Peyer's patch (tissue), 4 donors: Measurements from ENCODE around the gene HSPG2.

ENCODE experiments used
- CTCF ChIP-seq, 6 experiments: fragments of 450-650 bp in 4 of 6; fragments of 200-600 bp in 2 of 6; sonication (generic) in 1 of 6; IDR thresholded peaks; one replicate each; pipeline ENCODE4 v1.5.1; 2017 to 2019; ENCODE audit warnings: antibody characterized with exemption in 6 of 6, mild to moderate bottlenecking in 3 of 6, moderate library complexity in 1 of 6
- POLR2A ChIP-seq, 2 donors: fragments of 450-650 bp; IDR thresholded peaks; one replicate each; pipeline ENCODE4 v1.5.1; 2017; ENCODE audit warnings: antibody characterized with exemption in 2 of 2, mild to moderate bottlenecking in 2 of 2, moderate library complexity in 2 of 2

- TF ChIP-seq CTCF (IDR thresholded peaks at IDR 0.05) (no peak), POLR2A (IDR thresholded peaks at IDR 0.05) (no peak)
These were observed 27.8 kb downstream of the HSPG2 start for GRCh38 chr1:21909286-21909759.
